ENCODE measurements around the gene MATN4.
"Not testable (repeated sequence)": the region's sequence is repeated elsewhere in the genome, so short reads cannot be mapped to it uniquely, and the experiment has no call there.

MATN4 gene

DNA sequence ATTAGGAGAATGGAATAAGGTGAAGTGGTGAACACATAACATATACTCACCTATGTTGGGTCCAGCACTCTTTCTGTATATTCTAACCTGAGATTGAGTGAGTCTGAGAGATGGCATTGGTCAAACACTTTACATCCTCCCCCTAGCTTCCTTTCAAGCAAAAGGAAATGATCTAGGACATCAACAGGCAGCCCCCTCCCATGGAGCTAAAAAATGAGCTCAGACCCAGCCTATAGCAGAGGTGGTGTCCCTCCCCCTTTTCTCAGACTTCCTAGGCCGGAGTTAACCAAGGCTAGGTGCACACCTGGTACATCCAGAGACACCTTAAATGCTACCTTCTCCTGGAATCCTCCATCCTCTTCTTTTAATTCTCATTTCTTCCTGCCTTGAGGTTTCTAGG, 45.6 kb upstream of the MATN4 start:
- Histone ChIP-seq H2BK15ac (ENCODE audit: low read depth, poor library complexity, severe bottlenecking) (peak overlapping the region; percentile 88), H3K4ac (ENCODE audit: low read depth in 1 of 2, low read length in 2 of 2) (peak overlapping the region in 1 of 2 experiments; percentile 78), H3K4me2 (ENCODE audit: low read length, poor library complexity, severe bottlenecking) (no peak overlapping the region), H3K36me3 (ENCODE audit: control insufficient read depth in 1 of 2, insufficient read depth in 2 of 2, low read depth in 1 of 2, low read length in 2 of 2) (no peaks in the 10 kb centered on the region), H3K9ac (ENCODE audit: low read length) (no peak overlapping the region), H4K8ac (ENCODE audit: low read length) (no peak overlapping the region), H2AK5ac (ENCODE audit: low read length, severe bottlenecking) (peak overlapping the region; percentile 62), H3K4me1 (ENCODE audit: control insufficient read depth, insufficient read depth, low read depth, low read length) (peaks cover 10% of the 10 kb centered on the region), H4K91ac (ENCODE audit: low read length) (no peak overlapping the region), H3K4me3 (ENCODE audit: insufficient read depth in 1 of 2, low read depth in 1 of 2, low read length in 2 of 2) (no peak overlapping the region), H3K9me3 (ENCODE audit: control insufficient read depth, low read length) (no peaks in the 10 kb centered on the region), H3K27ac (ENCODE audit: low read length, poor library complexity, severe bottlenecking) (no peak overlapping the region), H3K14ac (ENCODE audit: low read length in 2 of 2) (no peak overlapping the region), H3K18ac (ENCODE audit: low read depth in 1 of 2, low read length in 2 of 2) (peak overlapping the region in 1 of 2 experiments; percentile 30), H3K27me3 (ENCODE audit: control insufficient read depth in 1 of 2, insufficient read depth in 1 of 2, low read length in 2 of 2) (no peaks in the 10 kb centered on the region), H2AFZ (ENCODE audit: low read depth, low read length) (no peak overlapping the region), H2BK120ac (ENCODE audit: low read depth, low read length) (no peak overlapping the region), H2BK12ac (ENCODE audit: low read length in 2 of 2) (peak overlapping the region; percentile 2 to 78), H3K79me1 (replicated peaks; ENCODE audit: low read length, poor library complexity, severe bottlenecking) (no peaks in the 10 kb centered on the region), H3K23ac (ENCODE audit: low read length in 2 of 2) (no peak overlapping the region), H2BK5ac (ENCODE audit: low read depth, low read length, poor library complexity, severe bottlenecking) (no peak overlapping the region)
- no peak for DNase-seq
- 100% methylated on average over 1 of the region's 1 CpG for WGBS

DNA sequence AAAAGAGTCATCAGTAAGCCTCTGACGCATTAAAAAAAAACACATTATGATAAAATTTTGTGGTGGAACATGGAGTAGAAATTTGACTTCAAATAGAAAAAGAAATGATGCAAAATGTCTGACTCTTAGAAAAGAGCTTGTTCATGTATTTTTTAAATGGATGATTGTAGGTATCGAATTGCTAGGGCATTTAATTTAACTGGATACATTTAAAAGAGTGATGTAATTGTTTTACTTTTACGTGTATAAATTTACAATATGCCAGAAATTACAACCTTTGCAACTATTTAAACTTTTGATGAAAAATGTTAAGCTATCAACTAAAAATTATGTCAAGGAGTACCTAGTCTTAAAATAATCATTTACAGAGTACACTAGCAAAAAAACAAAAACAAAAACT, 44.6 kb upstream of the MATN4 start:
- WGBS = 97% methylated on average over 1 of the region's 3 CpGs
- no peak overlapping the region for H3K18ac ChIP-seq (ENCODE audit: low read depth in 1 of 2, low read length in 2 of 2)
- H2BK5ac ChIP-seq (ENCODE audit: low read depth, low read length, poor library complexity, severe bottlenecking) = no peak overlapping the region
- H3K4me2 ChIP-seq (ENCODE audit: low read length, poor library complexity, severe bottlenecking) = no peak overlapping the region
- H3K9ac ChIP-seq (ENCODE audit: low read length) = no peak overlapping the region
- no peak overlapping the region for H3K4ac ChIP-seq (ENCODE audit: low read depth in 1 of 2, low read length in 2 of 2)
- no peak overlapping the region for H3K23ac ChIP-seq (ENCODE audit: low read length in 2 of 2)
- H3K9me3 ChIP-seq (ENCODE audit: control insufficient read depth, low read length) = no peaks in the 10 kb centered on the region
- H2BK120ac ChIP-seq (ENCODE audit: low read depth, low read length) = no peak overlapping the region
- H3K27me3 ChIP-seq (ENCODE audit: control insufficient read depth in 1 of 2, insufficient read depth in 1 of 2, low read length in 2 of 2) = no peaks in the 10 kb centered on the region
- H3K4me3 ChIP-seq (ENCODE audit: insufficient read depth in 1 of 2, low read depth in 1 of 2, low read length in 2 of 2) = no peak overlapping the region
- H4K91ac ChIP-seq (ENCODE audit: low read length) = no peak overlapping the region
- no peaks in the 10 kb centered on the region for H3K36me3 ChIP-seq (ENCODE audit: control insufficient read depth in 1 of 2, insufficient read depth in 2 of 2, low read depth in 1 of 2, low read length in 2 of 2)
- DNase-seq = no peak
- H2AK5ac ChIP-seq (ENCODE audit: low read length, severe bottlenecking) = no peak overlapping the region
- H2AFZ ChIP-seq (ENCODE audit: low read depth, low read length) = no peak overlapping the region
- H3K79me1 ChIP-seq (replicated peaks; ENCODE audit: low read length, poor library complexity, severe bottlenecking) = no peaks in the 10 kb centered on the region
- H3K27ac ChIP-seq (ENCODE audit: low read length, poor library complexity, severe bottlenecking) = no peak overlapping the region
- peaks cover 6% of the 10 kb centered on the region for H3K4me1 ChIP-seq (ENCODE audit: control insufficient read depth, insufficient read depth, low read depth, low read length)
- no peak overlapping the region for H4K8ac ChIP-seq (ENCODE audit: low read length)
- H2BK15ac ChIP-seq (ENCODE audit: low read depth, poor library complexity, severe bottlenecking) = no peak overlapping the region
- no peak overlapping the region for H3K14ac ChIP-seq (ENCODE audit: low read length in 2 of 2)
- H2BK12ac ChIP-seq (ENCODE audit: low read length in 2 of 2) = no peak overlapping the region

DNA sequence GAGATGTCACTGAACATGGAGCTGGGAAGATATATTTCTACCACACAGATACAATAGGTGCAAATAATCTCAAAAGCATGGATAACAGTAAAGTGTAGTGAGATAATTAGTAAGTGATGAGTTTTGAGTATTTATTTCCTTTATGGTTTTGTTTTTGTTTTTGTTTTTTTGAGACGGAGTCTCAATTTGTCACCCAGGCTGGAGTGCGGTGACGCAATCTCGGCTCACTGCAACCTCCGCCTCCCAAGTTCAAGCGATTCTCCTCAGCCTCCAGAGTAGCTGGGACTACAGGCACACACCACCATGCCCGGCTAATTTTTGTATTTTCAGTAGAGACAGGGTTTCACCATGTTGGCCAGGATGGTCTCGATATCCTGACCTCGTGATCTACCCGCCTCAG, 42.7 kb upstream of the MATN4 start:
- not testable (repeated sequence) for H3K18ac ChIP-seq (ENCODE audit: low read depth in 1 of 2, low read length in 2 of 2); H2BK120ac ChIP-seq (ENCODE audit: low read depth, low read length); H4K91ac ChIP-seq (ENCODE audit: low read length); H3K36me3 ChIP-seq (ENCODE audit: control insufficient read depth in 1 of 2, insufficient read depth in 2 of 2, low read depth in 1 of 2, low read length in 2 of 2); H3K4me2 ChIP-seq (ENCODE audit: low read length, poor library complexity, severe bottlenecking); H3K9ac ChIP-seq (ENCODE audit: low read length); H3K79me1 ChIP-seq (replicated peaks; ENCODE audit: low read length, poor library complexity, severe bottlenecking); H4K8ac ChIP-seq (ENCODE audit: low read length); H3K14ac ChIP-seq (ENCODE audit: low read length in 2 of 2); H3K9me3 ChIP-seq (ENCODE audit: control insufficient read depth, low read length); DNase-seq; H3K27ac ChIP-seq (ENCODE audit: low read length, poor library complexity, severe bottlenecking); H2BK12ac ChIP-seq (ENCODE audit: low read length in 2 of 2); H2BK5ac ChIP-seq (ENCODE audit: low read depth, low read length, poor library complexity, severe bottlenecking); H2AFZ ChIP-seq (ENCODE audit: low read depth, low read length); H3K27me3 ChIP-seq (ENCODE audit: control insufficient read depth in 1 of 2, insufficient read depth in 1 of 2, low read length in 2 of 2); H3K4me3 ChIP-seq (ENCODE audit: insufficient read depth in 1 of 2, low read depth in 1 of 2, low read length in 2 of 2); H3K4ac ChIP-seq (ENCODE audit: low read depth in 1 of 2, low read length in 2 of 2); H3K23ac ChIP-seq (ENCODE audit: low read length in 2 of 2); H2AK5ac ChIP-seq (ENCODE audit: low read length, severe bottlenecking); H2BK15ac ChIP-seq (ENCODE audit: low read depth, poor library complexity, severe bottlenecking)
- peaks cover 10% of the 10 kb centered on the region for H3K4me1 ChIP-seq (ENCODE audit: control insufficient read depth, insufficient read depth, low read depth, low read length)
- WGBS = 97% methylated on average over 8 of the region's 10 CpGs

DNA sequence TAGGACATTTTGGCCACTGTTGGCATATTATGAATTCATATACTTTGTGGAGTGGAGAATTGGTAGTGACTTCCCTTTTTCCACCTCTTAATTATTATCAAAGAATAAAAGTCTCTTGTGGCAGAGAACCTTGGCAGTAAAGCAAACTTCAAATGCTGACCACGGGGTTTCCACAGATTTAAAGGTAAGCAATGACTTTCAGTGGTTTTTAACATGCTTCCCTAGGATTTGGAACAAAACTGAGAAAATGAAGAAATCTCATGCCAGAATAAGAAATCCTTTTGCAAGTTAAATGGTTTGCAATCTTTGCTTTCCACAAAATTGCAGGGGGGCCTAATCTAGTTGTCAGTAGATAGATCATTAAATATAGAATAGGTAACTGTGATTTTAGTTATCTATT, 42.1 kb upstream of the MATN4 start:
- Histone ChIP-seq H3K79me1 (replicated peaks; ENCODE audit: low read length, poor library complexity, severe bottlenecking) (no peaks in the 10 kb centered on the region), H2BK12ac (ENCODE audit: low read length in 2 of 2) (no peak overlapping the region), H3K27me3 (ENCODE audit: control insufficient read depth in 1 of 2, insufficient read depth in 1 of 2, low read length in 2 of 2) (no peaks in the 10 kb centered on the region), H3K36me3 (ENCODE audit: control insufficient read depth in 1 of 2, insufficient read depth in 2 of 2, low read depth in 1 of 2, low read length in 2 of 2) (no peaks in the 10 kb centered on the region), H3K4me3 (ENCODE audit: insufficient read depth in 1 of 2, low read depth in 1 of 2, low read length in 2 of 2) (no peak overlapping the region), H3K23ac (ENCODE audit: low read length in 2 of 2) (no peak overlapping the region), H2BK5ac (ENCODE audit: low read depth, low read length, poor library complexity, severe bottlenecking) (no peak overlapping the region), H2BK15ac (ENCODE audit: low read depth, poor library complexity, severe bottlenecking) (no peak overlapping the region), H3K27ac (ENCODE audit: low read length, poor library complexity, severe bottlenecking) (no peak overlapping the region), H3K18ac (ENCODE audit: low read depth in 1 of 2, low read length in 2 of 2) (no peak overlapping the region), H3K4me2 (ENCODE audit: low read length, poor library complexity, severe bottlenecking) (no peak overlapping the region), H2AFZ (ENCODE audit: low read depth, low read length) (no peak overlapping the region), H2AK5ac (ENCODE audit: low read length, severe bottlenecking) (no peak overlapping the region), H3K4ac (ENCODE audit: low read depth in 1 of 2, low read length in 2 of 2) (no peak overlapping the region), H2BK120ac (ENCODE audit: low read depth, low read length) (no peak overlapping the region), H3K9me3 (ENCODE audit: control insufficient read depth, low read length) (no peaks in the 10 kb centered on the region), H3K4me1 (ENCODE audit: control insufficient read depth, insufficient read depth, low read depth, low read length) (peaks cover 16% of the 10 kb centered on the region), H4K8ac (ENCODE audit: low read length) (no peak overlapping the region), H4K91ac (ENCODE audit: low read length) (no peak overlapping the region), H3K14ac (ENCODE audit: low read length in 2 of 2) (no peak overlapping the region), H3K9ac (ENCODE audit: low read length) (no peak overlapping the region)
- no peak for DNase-seq
- 92% methylated on average over 1 of the region's 1 CpG for WGBS

Measured in mesenchymal stem cell (in vitro differentiated cells and primary cell).